HL-60 (cell line): ENCODE results near the gene HS6ST2.

ENCODE experiments used
- GABPA ChIP-seq: IDR thresholded peaks from 2 replicates; pipeline ENCODE4 v1.6.1; 2012; ENCODE audit warnings: low read depth
- POLR2AphosphoS5 ChIP-seq: IDR thresholded peaks from 2 replicates; pipeline ENCODE4 v1.6.1; 2012; ENCODE audit warnings: low read depth
- SPI1 ChIP-seq: IDR thresholded peaks from 2 replicates; pipeline ENCODE4 v1.6.1; 2012; ENCODE audit warnings: low read depth, mild to moderate bottlenecking, borderline replicate concordance
- TF ChIP-seq, protein P1 (sequence below): IDR thresholded peaks from one replicate; pipeline ENCODE4 v1.5.1; 2011; ENCODE audit warnings: low read length, control low read depth, inconsistent platforms; ENCODE audit not compliant: insufficient read depth

GRCh38 chrX:132918523-132918922, 39.9 kb downstream of the HS6ST2 start:
- TF ChIP-seq POLR2AphosphoS5, result no peak
- TF ChIP-seq, protein P1, sequence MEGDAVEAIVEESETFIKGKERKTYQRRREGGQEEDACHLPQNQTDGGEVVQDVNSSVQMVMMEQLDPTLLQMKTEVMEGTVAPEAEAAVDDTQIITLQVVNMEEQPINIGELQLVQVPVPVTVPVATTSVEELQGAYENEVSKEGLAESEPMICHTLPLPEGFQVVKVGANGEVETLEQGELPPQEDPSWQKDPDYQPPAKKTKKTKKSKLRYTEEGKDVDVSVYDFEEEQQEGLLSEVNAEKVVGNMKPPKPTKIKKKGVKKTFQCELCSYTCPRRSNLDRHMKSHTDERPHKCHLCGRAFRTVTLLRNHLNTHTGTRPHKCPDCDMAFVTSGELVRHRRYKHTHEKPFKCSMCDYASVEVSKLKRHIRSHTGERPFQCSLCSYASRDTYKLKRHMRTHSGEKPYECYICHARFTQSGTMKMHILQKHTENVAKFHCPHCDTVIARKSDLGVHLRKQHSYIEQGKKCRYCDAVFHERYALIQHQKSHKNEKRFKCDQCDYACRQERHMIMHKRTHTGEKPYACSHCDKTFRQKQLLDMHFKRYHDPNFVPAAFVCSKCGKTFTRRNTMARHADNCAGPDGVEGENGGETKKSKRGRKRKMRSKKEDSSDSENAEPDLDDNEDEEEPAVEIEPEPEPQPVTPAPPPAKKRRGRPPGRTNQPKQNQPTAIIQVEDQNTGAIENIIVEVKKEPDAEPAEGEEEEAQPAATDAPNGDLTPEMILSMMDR, result no peak
- no peak for TF ChIP-seq GABPA
- TF ChIP-seq SPI1, result no peak
